NT2/D1 (cell line): ENCODE results near the gene RFC2.
"Not testable (repeated sequence)": the region's sequence is repeated elsewhere in the genome, so short reads cannot be mapped to it uniquely, and the experiment has no call there.

Experiments used
- DNase-seq: peaks from one replicate; pipeline ENCODE4 v3.0.0-alpha.2; 2011; ENCODE audit warnings: low read depth, low spot score
- H3K27me3 ChIP-seq: 2 replicates; pipeline ENCODE4 v1.6.0; 2011; ENCODE audit warnings: mild to moderate bottlenecking; ENCODE audit not compliant: insufficient read length, insufficient read depth
- H3K36me3 ChIP-seq: 2 replicates; pipeline ENCODE4 v1.6.1; 2011; ENCODE audit warnings: mild to moderate bottlenecking, low read length, mixed read lengths; ENCODE audit not compliant: insufficient read depth, insufficient read length
- H3K4me1 ChIP-seq: 2 replicates; pipeline ENCODE4 v1.5.1; 2011; ENCODE audit not compliant: insufficient read depth, insufficient read length
- H3K4me3 ChIP-seq: 2 replicates; pipeline ENCODE4 v1.5.1; 2011; ENCODE audit warnings: low read depth; ENCODE audit not compliant: insufficient read length
- H3K9ac ChIP-seq: 2 replicates; pipeline ENCODE4 v1.6.0; 2011; ENCODE audit warnings: low read depth; ENCODE audit not compliant: insufficient read length
- H3K9me3 ChIP-seq: 2 replicates; pipeline ENCODE4 v1.5.1; 2011; ENCODE audit warnings: mild to moderate bottlenecking, low read length; ENCODE audit not compliant: insufficient read depth
- SUZ12 ChIP-seq: IDR thresholded peaks from 2 replicates; pipeline ENCODE4 v1.6.1; 2011; ENCODE audit not compliant: insufficient read length, insufficient read depth; ENCODE audit errors: extremely low read depth
- YY1 ChIP-seq: IDR thresholded peaks from 2 replicates; pipeline ENCODE4 v1.6.1; 2011; ENCODE audit not compliant: insufficient read length, insufficient read depth
- ZNF274 ChIP-seq: IDR thresholded peaks from 2 replicates; pipeline ENCODE4 v1.6.1; 2011; ENCODE audit warnings: mild to moderate bottlenecking, low read depth, low read length

Gene RFC2

GRCh38 chr7:74214816-74215630, 39.2 kb downstream of the RFC2 start:
- Histone ChIP-seq H3K36me3 (no peaks in the 10 kb centered on the region), H3K9ac (no peak overlapping the region), H3K4me1 (peaks cover 8% of the 10 kb centered on the region), H3K27me3 (no peaks in the 10 kb centered on the region), H3K9me3 (no peaks in the 10 kb centered on the region), H3K4me3 (no peak overlapping the region)
- no peak for DNase-seq
- TF ChIP-seq YY1 (no peak), SUZ12 (no peak), ZNF274 (no peak)

DNA sequence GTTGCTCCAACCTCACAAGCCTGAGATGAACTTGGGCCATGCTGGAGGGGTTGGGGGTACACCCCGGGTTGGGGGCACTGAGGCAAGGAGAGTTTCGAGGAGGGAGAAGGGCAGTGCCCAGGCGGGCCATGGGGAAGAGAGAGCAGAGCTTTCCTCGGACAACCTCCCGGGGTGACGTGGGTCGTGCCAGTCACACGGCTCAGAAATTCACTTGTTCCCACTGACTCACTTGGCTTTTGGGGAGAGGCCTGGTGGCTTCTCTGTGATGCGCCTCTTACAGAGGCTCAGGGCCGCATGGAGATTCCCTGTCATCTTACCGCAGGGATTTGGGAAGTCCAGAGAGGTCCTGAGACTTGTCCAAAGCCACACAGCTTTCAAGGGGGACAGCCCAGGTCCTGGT, 41.5 kb downstream of the RFC2 start:
- no peak for DNase-seq
- Histone ChIP-seq H3K27me3 (no peaks in the 10 kb centered on the region), H3K9me3 (no peaks in the 10 kb centered on the region), H3K4me3 (no peak overlapping the region), H3K9ac (no peak overlapping the region), H3K36me3 (no peaks in the 10 kb centered on the region), H3K4me1 (peaks cover 3% of the 10 kb centered on the region)
- TF ChIP-seq ZNF274 = no peak
- TF ChIP-seq SUZ12 = no peak
- no peak for TF ChIP-seq YY1

DNA sequence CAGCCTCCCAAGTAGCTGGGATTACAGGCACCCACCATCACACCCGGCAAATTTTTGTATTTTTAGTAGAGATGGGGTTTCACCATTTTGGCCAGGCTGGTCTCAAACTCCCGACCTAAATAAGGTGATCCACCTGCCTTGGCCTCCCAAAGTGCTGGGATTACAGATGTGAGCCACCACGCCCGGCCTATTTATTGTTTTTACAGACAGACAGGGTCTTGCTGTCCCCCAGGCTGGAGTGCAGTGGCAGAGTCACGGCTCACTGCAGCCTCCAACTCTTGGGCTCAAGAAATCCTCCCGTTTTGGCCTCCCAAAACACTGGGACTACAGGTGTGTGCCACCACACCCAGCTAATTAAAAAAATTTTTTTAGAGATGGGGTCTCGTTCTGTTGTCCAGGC, 46.0 kb downstream of the RFC2 start:
- not testable (repeated sequence) for H3K36me3 ChIP-seq, H3K4me1 ChIP-seq, H3K9ac ChIP-seq, H3K27me3 ChIP-seq, DNase-seq, H3K4me3 ChIP-seq, H3K9me3 ChIP-seq

DNA sequence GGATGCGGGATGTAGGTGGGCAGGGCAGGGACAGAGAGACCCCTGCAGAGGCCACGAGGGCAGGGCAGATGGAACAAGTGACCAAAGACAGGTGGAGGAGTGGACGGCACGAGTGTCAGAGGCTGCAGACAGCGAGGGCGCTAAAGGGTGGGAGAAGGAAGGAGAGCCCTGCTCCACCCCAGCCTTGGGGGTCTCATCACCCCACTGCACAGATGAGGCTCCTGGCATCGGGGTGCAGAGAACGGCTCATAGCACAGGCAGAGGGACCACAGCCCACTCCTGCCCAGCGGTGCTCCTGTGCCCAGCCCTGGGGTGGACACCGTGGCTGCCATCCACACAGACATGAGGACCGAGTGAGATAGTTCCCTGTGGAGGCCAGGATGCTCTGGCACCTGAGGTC, 46.6 kb downstream of the RFC2 start:
- peaks cover 7% of the 10 kb centered on the region for H3K27me3 ChIP-seq
- peaks cover 2% of the 10 kb centered on the region for H3K4me1 ChIP-seq
- no peak for TF ChIP-seq YY1
- no peak for TF ChIP-seq ZNF274
- TF ChIP-seq SUZ12 = no peak
- DNase-seq = no peak
- no peaks in the 10 kb centered on the region for H3K9me3 ChIP-seq
- H3K4me3 ChIP-seq = no peak overlapping the region
- H3K36me3 ChIP-seq = no peaks in the 10 kb centered on the region
- H3K9ac ChIP-seq = no peak overlapping the region

DNA sequence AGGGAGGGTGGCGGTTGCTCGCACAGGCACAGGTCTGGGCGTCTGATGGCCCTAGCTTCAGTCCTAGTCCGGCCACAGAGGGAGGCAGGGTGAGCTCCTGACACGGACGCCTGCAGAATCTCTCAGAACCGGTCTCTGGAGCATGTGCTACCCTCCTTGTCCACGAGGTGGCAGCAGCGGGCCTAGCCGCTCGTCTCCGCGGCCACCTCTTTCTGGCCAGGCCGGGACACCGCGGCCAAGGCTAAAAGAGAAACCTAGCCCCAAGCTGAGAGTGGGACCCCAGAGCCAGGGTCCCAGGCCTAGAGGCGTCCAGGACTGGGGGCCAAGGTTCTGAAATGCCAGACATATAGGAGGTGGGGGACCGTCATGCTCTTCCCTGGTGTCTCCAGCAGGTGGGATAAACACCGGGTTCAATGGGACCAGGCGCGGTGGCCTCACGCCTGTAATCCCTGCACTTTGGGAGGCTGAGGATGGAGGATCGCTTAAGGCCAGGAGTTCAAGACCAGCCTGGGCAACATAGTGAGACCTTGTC, 47.5 kb downstream of the RFC2 start:
- no peak for TF ChIP-seq SUZ12
- TF ChIP-seq ZNF274 = no peak
- TF ChIP-seq YY1 = no peak
- no peak for DNase-seq
- no peak overlapping the region for H3K4me3 ChIP-seq
- peaks cover 7% of the 10 kb centered on the region for H3K27me3 ChIP-seq
- H3K36me3 ChIP-seq = no peaks in the 10 kb centered on the region
- H3K9me3 ChIP-seq = no peaks in the 10 kb centered on the region
- H3K4me1 ChIP-seq = peaks cover 2% of the 10 kb centered on the region
- no peak overlapping the region for H3K9ac ChIP-seq

GRCh38 chr7:74206052-74206451, 48.1 kb downstream of the RFC2 start:
- H3K9me3 ChIP-seq, H3K4me3 ChIP-seq, H3K27me3 ChIP-seq, H3K9ac ChIP-seq, DNase-seq, H3K36me3 ChIP-seq, H3K4me1 ChIP-seq: not testable (repeated sequence)

DNA sequence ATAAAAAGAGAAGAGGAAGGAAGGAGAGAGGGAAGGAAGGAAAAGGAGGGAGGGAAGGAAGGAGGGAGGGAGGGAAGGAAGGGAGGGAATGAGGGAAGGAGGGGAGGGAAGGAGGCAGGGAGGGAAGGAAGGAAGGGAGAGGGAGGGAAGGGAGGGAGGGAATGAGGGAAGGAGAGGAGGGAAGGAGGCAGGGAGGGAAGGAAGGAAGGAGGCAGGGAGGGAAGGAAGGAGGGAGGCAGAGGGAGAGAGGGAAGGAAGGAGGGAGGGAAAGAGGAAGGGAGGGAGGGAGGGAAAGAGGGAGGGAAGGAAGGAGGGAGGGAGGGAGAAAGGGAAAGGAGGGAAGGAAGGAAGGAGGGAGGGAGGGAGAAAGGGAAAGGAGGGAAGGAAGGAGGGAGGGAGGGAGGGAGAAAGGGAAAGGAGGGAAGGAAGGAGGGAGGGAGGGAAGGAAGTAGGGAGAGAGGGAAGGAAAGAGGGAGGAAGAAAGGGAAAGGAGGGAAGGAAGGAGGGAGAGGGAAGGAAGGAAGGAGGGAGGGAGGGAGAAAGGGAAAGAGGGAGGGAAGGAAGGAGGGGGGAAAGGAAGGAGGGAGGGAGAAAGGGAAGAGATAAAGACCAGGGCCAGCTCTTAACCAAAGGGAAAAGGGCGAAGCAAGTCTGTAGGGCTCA, 50.1 kb downstream of the RFC2 start:
- Histone ChIP-seq H3K4me1 (peaks cover 2% of the 10 kb centered on the region), H3K4me3 (no peak overlapping the region)
- TF ChIP-seq YY1 (no peak), SUZ12 (no peak), ZNF274 (no peak)

More for the DNA sequence above, 50.1 kb downstream of the RFC2 start:
- Histone ChIP-seq H3K27me3 (peaks cover 7% of the 10 kb centered on the region), H3K9ac (no peak overlapping the region), H3K9me3 (no peaks in the 10 kb centered on the region), H3K36me3 (no peaks in the 10 kb centered on the region)
- no peak for DNase-seq
